WTC11 (cell line): ENCODE data around the gene CPXM2.

Source experiments
- E2F4 ChIP-seq: sonication (generic); formaldehyde crosslinking; IDR thresholded peaks from 2 replicates; pipeline ENCODE4 v1.8.1; 2022; ENCODE audit warnings: low read depth, mild to moderate bottlenecking, moderate library complexity, missing genetic modification reagents, borderline replicate concordance
- NFYB ChIP-seq: sonication (generic); formaldehyde crosslinking; conservative IDR thresholded peaks from 2 replicates; pipeline ENCODE4 v1.8.0; 2022; ENCODE audit warnings: low read depth, missing genetic modification reagents
- USF2 ChIP-seq: sonication (generic); formaldehyde crosslinking; IDR thresholded peaks from 2 replicates; pipeline ENCODE4 v1.8.1; 2023; ENCODE audit warnings: mild to moderate bottlenecking, missing genetic modification reagents, moderate library complexity
- ZNF396 ChIP-seq: fragments of 250-450 bp; sonication (Bioruptor Pico); IDR thresholded peaks from 2 replicates; pipeline ENCODE4 v1.8.0; 2021; ENCODE audit warnings: mild to moderate bottlenecking, moderate library complexity, borderline replicate concordance
- ZNF512 ChIP-seq: sonication (generic); formaldehyde crosslinking; IDR thresholded peaks from 2 replicates; pipeline ENCODE4 v1.8.1; 2022; ENCODE audit warnings: missing genetic modification reagents, borderline replicate concordance
- TF ChIP-seq, protein P1 (sequence below): fragments of 200-600 bp; IDR thresholded peaks from 2 replicates; pipeline ENCODE4 v1.8.0; 2022; ENCODE audit warnings: antibody characterized with exemption
- TF ChIP-seq, protein P2 (sequence below): sonication (generic); formaldehyde crosslinking; IDR thresholded peaks from 2 replicates; pipeline ENCODE4 v1.8.1; 2023; ENCODE audit warnings: mild to moderate bottlenecking, missing genetic modification reagents, borderline replicate concordance
- TF ChIP-seq, protein P3 (sequence below): fragments of 250-450 bp; sonication (Bioruptor Pico); IDR thresholded peaks from 2 replicates; pipeline ENCODE4 v2.1.2; 2022; ENCODE audit warnings: mild to moderate bottlenecking, moderate library complexity

DNA sequence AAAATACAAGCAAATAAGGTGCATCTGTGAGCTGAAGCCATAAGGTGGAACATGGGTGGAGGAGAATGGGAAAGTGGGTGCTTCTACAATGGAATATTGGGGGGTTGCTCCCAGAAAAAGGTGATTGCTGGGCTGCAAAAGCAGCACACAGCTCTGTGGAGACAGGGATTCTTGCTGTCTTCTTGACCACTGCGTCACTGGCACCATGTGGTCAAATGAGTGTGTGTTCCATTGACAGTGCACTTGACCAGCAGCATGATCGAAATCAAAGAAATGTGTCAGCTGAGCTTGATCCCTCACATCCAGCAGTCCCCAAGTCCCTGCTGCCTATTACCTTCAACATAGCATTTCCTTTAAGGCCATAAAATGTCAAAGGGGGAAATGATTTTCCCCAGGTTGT is 169.3 kb downstream of the CPXM2 start:
- TF ChIP-seq USF2: no peak
- TF ChIP-seq, protein P1, sequence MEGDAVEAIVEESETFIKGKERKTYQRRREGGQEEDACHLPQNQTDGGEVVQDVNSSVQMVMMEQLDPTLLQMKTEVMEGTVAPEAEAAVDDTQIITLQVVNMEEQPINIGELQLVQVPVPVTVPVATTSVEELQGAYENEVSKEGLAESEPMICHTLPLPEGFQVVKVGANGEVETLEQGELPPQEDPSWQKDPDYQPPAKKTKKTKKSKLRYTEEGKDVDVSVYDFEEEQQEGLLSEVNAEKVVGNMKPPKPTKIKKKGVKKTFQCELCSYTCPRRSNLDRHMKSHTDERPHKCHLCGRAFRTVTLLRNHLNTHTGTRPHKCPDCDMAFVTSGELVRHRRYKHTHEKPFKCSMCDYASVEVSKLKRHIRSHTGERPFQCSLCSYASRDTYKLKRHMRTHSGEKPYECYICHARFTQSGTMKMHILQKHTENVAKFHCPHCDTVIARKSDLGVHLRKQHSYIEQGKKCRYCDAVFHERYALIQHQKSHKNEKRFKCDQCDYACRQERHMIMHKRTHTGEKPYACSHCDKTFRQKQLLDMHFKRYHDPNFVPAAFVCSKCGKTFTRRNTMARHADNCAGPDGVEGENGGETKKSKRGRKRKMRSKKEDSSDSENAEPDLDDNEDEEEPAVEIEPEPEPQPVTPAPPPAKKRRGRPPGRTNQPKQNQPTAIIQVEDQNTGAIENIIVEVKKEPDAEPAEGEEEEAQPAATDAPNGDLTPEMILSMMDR: no peak
- TF ChIP-seq ZNF396 (CRISPR knock-in tag): no peak
- TF ChIP-seq, protein P2, sequence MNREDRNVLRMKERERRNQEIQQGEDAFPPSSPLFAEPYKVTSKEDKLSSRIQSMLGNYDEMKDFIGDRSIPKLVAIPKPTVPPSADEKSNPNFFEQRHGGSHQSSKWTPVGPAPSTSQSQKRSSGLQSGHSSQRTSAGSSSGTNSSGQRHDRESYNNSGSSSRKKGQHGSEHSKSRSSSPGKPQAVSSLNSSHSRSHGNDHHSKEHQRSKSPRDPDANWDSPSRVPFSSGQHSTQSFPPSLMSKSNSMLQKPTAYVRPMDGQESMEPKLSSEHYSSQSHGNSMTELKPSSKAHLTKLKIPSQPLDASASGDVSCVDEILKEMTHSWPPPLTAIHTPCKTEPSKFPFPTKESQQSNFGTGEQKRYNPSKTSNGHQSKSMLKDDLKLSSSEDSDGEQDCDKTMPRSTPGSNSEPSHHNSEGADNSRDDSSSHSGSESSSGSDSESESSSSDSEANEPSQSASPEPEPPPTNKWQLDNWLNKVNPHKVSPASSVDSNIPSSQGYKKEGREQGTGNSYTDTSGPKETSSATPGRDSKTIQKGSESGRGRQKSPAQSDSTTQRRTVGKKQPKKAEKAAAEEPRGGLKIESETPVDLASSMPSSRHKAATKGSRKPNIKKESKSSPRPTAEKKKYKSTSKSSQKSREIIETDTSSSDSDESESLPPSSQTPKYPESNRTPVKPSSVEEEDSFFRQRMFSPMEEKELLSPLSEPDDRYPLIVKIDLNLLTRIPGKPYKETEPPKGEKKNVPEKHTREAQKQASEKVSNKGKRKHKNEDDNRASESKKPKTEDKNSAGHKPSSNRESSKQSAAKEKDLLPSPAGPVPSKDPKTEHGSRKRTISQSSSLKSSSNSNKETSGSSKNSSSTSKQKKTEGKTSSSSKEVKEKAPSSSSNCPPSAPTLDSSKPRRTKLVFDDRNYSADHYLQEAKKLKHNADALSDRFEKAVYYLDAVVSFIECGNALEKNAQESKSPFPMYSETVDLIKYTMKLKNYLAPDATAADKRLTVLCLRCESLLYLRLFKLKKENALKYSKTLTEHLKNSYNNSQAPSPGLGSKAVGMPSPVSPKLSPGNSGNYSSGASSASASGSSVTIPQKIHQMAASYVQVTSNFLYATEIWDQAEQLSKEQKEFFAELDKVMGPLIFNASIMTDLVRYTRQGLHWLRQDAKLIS (CRISPR knock-in tag): no peak
- TF ChIP-seq, protein P3, sequence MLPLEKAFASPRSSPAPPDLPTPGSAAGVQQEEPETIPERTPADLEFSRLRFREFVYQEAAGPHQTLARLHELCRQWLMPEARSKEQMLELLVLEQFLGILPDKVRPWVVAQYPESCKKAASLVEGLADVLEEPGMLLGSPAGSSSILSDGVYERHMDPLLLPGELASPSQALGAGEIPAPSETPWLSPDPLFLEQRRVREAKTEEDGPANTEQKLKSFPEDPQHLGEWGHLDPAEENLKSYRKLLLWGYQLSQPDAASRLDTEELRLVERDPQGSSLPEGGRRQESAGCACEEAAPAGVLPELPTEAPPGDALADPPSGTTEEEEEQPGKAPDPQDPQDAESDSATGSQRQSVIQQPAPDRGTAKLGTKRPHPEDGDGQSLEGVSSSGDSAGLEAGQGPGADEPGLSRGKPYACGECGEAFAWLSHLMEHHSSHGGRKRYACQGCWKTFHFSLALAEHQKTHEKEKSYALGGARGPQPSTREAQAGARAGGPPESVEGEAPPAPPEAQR: no peak
- no peak for TF ChIP-seq E2F4 (CRISPR knock-in tag)
- no peak for TF ChIP-seq ZNF512
- TF ChIP-seq NFYB (CRISPR knock-in tag): no peak
